Gastrocnemius medialis (tissue), 4 donors: Measurements from ENCODE around the gene STC2. TPM values are rescaled to one million over a fixed set of nuclear protein-coding genes. Genes with fewer than 3 reads are reported as not detected.
"Not testable (repeated sequence)": the region's sequence is repeated elsewhere in the genome, so short reads cannot be mapped to it uniquely, and the experiment has no call there.

Source experiments
- ATAC-seq, 2 donors: fragments of 150-250 bp; one replicate each; pipeline ENCODE4 v1.9.1; 2016
- DNase-seq, 2 donors: peaks; one replicate each; pipeline ENCODE4 v3.0.0-alpha.2; 2019
- H3K27ac ChIP-seq, 4 donors: fragments of 200-600 bp; sonication (generic); 1 replicate in 1 of 4; 2 replicates in 3 of 4; pipeline ENCODE4 v1.5.1; 2016 to 2018; ENCODE audit warnings: mild to moderate bottlenecking in 2 of 4, moderate library complexity in 1 of 4
- H3K27me3 ChIP-seq, 3 donors: fragments of 200-600 bp; sonication (generic) in 2 of 3; 1 replicate in 1 of 3; 2 replicates in 2 of 3; pipeline versions ENCODE4 v1.5.1 to v1.6.0; 2016 to 2019; ENCODE audit warnings: mild to moderate bottlenecking in 1 of 3, moderate library complexity in 1 of 3
- H3K36me3 ChIP-seq, 2 donors: fragments of 200-600 bp; sonication (generic) in 1 of 2; one replicate each; pipeline ENCODE4 v1.5.1; 2017 to 2018
- H3K4me1 ChIP-seq, 2 donors: fragments of 200-600 bp; sonication (generic) in 1 of 2; one replicate each; pipeline ENCODE4 v1.5.1; 2016 to 2017; ENCODE audit warnings: mild to moderate bottlenecking in 2 of 2
- H3K4me3 ChIP-seq, 4 donors: fragments of 200-600 bp; sonication (generic) in 3 of 4; 1 replicate in 1 of 4; 2 replicates in 3 of 4; pipeline ENCODE4 v1.5.1; 2016 to 2019; ENCODE audit warnings: mild to moderate bottlenecking in 2 of 4
- H3K9me3 ChIP-seq, 3 donors: fragments of 200-600 bp; sonication (generic) in 2 of 3; 1 replicate in 1 of 3; 2 replicates in 2 of 3; pipeline ENCODE4 v1.5.1; 2016 to 2019
- POLR2A ChIP-seq, 2 donors: fragments of 450-650 bp; IDR thresholded peaks; one replicate each; pipeline ENCODE4 v1.6.1; 2017; ENCODE audit warnings: antibody characterized with exemption in 2 of 2, mild to moderate bottlenecking in 2 of 2, moderate library complexity in 2 of 2
- in situ Hi-C, 4 donors: fragments of 200-750 bp; cut with MboI; loops; one replicate each; pipeline versions ENCODE4 v1.15.0 to v1.8.0; 2017; ENCODE audit warnings: low sequenced_read_pairs in 4 of 4
- intact Hi-C: fragments of 100-400 bp; cut with DNase I; formaldehyde crosslinking; loops from one replicate; pipeline ENCODE4 v1.15.1; 2023; ENCODE audit warnings: low total_unique reads
- total RNA-seq, 4 donors: library from RNA; depleted of rRNA; stranded (reverse); fragments of >200 nt; gene quantifications; one replicate each; pipeline versions ENCODE4 v1.1.0 to v1.2.3, GENCODE V29; 2016
- TF ChIP-seq, protein P1 (sequence below), 5 experiments: fragments of 450-650 bp in 3 of 5; fragments of 200-600 bp in 2 of 5; sonication (generic) in 2 of 5; IDR thresholded peaks in 4 of 5; conservative IDR thresholded peaks in 1 of 5; 1 replicate in 4 of 5; 2 replicates in 1 of 5; pipeline ENCODE4 v1.5.1; 2016 to 2019; ENCODE audit warnings: antibody characterized with exemption in 5 of 5, mild to moderate bottlenecking in 3 of 5, moderate library complexity in 3 of 5

STC2 gene
- total RNA-seq, 4 donors from 2014 or later, result 0.39 to 12.7 (median 4.0) TPM

DNA sequence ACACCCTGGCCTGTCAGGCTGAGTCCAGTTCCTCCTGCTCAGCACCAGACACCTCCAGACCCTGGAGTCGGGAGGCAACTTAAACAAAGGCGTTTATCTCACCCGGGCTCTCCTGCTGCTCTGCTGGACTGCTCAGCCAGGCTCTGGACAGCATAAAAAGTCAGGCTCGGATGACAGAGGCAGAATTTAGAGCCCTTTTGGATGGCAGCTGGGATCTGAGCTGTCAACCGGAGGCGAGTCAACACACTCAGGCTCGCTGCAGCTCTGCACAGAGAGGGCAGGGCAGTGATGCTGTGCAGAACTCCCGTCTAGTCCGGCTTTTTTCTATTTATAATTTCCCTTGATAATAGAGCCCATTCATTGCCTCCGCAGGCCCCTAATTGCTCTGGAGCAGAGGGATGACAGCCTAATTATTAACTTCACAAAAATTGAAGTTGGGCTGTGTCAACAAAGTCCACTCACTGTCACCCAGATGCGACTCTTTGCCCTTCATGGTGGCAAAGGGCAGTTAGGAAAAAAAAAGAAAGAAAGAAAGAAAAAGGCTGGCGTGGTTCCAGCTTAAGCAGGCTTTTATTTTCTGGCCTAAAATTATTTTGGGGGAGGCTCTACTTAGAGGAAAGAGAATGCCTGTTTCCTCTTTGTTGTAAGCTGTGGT is 37.6 kb downstream of the STC2 start:
- TF ChIP-seq, protein P1, sequence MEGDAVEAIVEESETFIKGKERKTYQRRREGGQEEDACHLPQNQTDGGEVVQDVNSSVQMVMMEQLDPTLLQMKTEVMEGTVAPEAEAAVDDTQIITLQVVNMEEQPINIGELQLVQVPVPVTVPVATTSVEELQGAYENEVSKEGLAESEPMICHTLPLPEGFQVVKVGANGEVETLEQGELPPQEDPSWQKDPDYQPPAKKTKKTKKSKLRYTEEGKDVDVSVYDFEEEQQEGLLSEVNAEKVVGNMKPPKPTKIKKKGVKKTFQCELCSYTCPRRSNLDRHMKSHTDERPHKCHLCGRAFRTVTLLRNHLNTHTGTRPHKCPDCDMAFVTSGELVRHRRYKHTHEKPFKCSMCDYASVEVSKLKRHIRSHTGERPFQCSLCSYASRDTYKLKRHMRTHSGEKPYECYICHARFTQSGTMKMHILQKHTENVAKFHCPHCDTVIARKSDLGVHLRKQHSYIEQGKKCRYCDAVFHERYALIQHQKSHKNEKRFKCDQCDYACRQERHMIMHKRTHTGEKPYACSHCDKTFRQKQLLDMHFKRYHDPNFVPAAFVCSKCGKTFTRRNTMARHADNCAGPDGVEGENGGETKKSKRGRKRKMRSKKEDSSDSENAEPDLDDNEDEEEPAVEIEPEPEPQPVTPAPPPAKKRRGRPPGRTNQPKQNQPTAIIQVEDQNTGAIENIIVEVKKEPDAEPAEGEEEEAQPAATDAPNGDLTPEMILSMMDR (IDR thresholded peaks at IDR 0.05 in 4 of 5, conservative IDR thresholded peaks at IDR 0.05 in 1 of 5), result no peak
- TF ChIP-seq POLR2A (IDR thresholded peaks at IDR 0.05), result no peak
- no peak for DNase-seq
- ATAC-seq, result no peak
- H3K4me3 ChIP-seq, result no peak overlapping the region
- intact Hi-C loops, result loop anchor here (10.0 kb wide), 2 partner anchors 694 to 1024 kb away; partner anchors contain the start of gene C5orf47
- H3K9me3 ChIP-seq, result no peaks in the 10 kb centered on the region
- H3K27me3 ChIP-seq, result peaks cover 9 to 21% (median 14%) of the 10 kb centered on the region in 3 donors
- peaks cover 3 to 6% of the 10 kb centered on the region in 2 donors for H3K4me1 ChIP-seq
- no peaks in the 10 kb centered on the region for H3K36me3 ChIP-seq
- H3K27ac ChIP-seq, result no peak overlapping the region
- in situ Hi-C loops, result loop anchor here (5.0 to 25.0 kb wide), 6 partner anchors 42 to 1022 kb away; partner anchors contain the start of gene C5orf47 (in 2 of the 4)

DNA sequence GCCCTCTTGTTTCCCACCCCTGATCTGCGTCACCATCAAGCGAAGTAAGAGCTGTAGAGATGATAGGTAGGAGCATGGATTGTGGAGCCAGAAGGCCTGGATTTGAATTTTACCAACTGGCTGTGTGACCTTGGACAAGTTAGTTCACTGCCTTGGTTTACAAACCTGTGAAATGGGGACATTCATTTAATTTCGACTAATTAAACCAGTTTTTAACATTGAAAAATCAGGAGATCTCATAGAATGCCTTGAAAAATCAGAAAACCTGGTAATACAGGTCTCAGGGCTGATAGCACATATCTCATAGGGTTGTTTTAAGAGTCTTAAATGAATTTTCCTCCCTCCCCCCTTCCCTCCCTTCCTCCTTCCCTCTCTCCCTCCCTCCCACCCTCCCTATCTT is 38.8 kb downstream of the STC2 start:
- in situ Hi-C loops (loop anchor here (25.0 kb wide), 3 partner anchors 577 to 1023 kb away; partner anchors contain the start of gene C5orf47 (in 2 of the 4)), intact Hi-C loops (loop anchor here (10.0 kb wide), 1 partner anchor 145 kb away; the partner anchor contains the start of gene BNIP1)

GRCh38 chr5:173288632-173289031 is 39.6 kb downstream of the STC2 start:
- peaks cover 3 to 4% of the 10 kb centered on the region in 2 donors for H3K4me1 ChIP-seq
- intact Hi-C loops (loop anchor here (10.0 kb wide), 1 partner anchor 144 kb away; the partner anchor contains the start of gene BNIP1), in situ Hi-C loops (loop anchor here (25.0 kb wide), 3 partner anchors 576 to 1024 kb away; partner anchors contain the start of gene C5orf47 (in 2 of the 4))
- no peak for DNase-seq
- no peak overlapping the region for H3K4me3 ChIP-seq
- H3K27ac ChIP-seq, result no peak overlapping the region
- TF ChIP-seq, protein P1 (IDR thresholded peaks at IDR 0.05 in 4 of 5, conservative IDR thresholded peaks at IDR 0.05 in 1 of 5), result no peak
- no peak for TF ChIP-seq POLR2A (IDR thresholded peaks at IDR 0.05)
- H3K27me3 ChIP-seq, result peaks cover 13 to 24% (median 21%) of the 10 kb centered on the region in 3 donors
- no peaks in the 10 kb centered on the region for H3K36me3 ChIP-seq
- no peaks in the 10 kb centered on the region for H3K9me3 ChIP-seq
- no peak for ATAC-seq

More for the DNA sequence above, 38.8 kb downstream of the STC2 start:
- H3K4me3 ChIP-seq, result no peak overlapping the region
- ATAC-seq (no peak), DNase-seq (no peak)
- peaks cover 13 to 21% (median 19%) of the 10 kb centered on the region in 3 donors for H3K27me3 ChIP-seq
- H3K9me3 ChIP-seq, result no peaks in the 10 kb centered on the region
- H3K4me1 ChIP-seq, result peaks cover 3 to 6% of the 10 kb centered on the region in 2 donors
- TF ChIP-seq, protein P1 (IDR thresholded peaks at IDR 0.05 in 4 of 5, conservative IDR thresholded peaks at IDR 0.05 in 1 of 5), result no peak
- no peak for TF ChIP-seq POLR2A (IDR thresholded peaks at IDR 0.05)
- no peaks in the 10 kb centered on the region for H3K36me3 ChIP-seq
- no peak overlapping the region for H3K27ac ChIP-seq

DNA sequence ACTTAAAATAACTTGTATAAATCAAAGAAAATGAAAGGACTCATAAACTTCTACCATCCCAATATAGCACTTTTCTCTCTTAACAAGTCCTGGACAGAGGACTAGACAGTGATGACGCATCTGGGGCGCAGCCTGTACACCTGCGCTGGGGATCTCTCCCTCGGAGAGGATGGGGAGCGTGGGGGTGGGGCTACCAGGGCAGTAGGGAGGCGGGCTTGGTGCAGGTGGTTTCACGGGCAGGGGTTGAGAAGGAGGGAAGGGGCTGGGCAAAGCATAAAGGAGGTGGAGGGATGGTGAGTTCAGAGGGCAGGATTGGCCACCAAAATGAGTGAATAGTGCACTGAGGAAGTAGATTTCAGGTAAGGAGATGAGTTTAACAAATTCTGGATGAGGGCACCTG is 41.1 kb downstream of the STC2 start:
- DNase-seq (no peak), ATAC-seq (no peak)
- TF ChIP-seq, protein P1 (IDR thresholded peaks at IDR 0.05 in 4 of 5, conservative IDR thresholded peaks at IDR 0.05 in 1 of 5), result no peak
- no peak for TF ChIP-seq POLR2A (IDR thresholded peaks at IDR 0.05)
- no peak overlapping the region for H3K27ac ChIP-seq
- in situ Hi-C loops (loop anchor here (25.0 kb wide), 3 partner anchors 575 to 1025 kb away; partner anchors contain the start of gene C5orf47 (in 2 of the 4)), intact Hi-C loops (loop anchor here (10.0 kb wide), 1 partner anchor 142 kb away; the partner anchor contains the start of gene BNIP1)
- H3K4me1 ChIP-seq, result peaks cover 4 to 6% of the 10 kb centered on the region in 2 donors
- H3K27me3 ChIP-seq, result peaks cover 16 to 26% (median 26%) of the 10 kb centered on the region in 3 donors
- no peak overlapping the region for H3K4me3 ChIP-seq
- H3K9me3 ChIP-seq, result no peaks in the 10 kb centered on the region
- H3K36me3 ChIP-seq, result no peaks in the 10 kb centered on the region

- not testable (repeated sequence) for H3K4me1 ChIP-seq, ATAC-seq, DNase-seq, H3K4me3 ChIP-seq, H3K27ac ChIP-seq, H3K36me3 ChIP-seq, H3K9me3 ChIP-seq
- intact Hi-C loops (loop anchor here (2.0 to 10.0 kb wide), 2 partner anchors 140 to 306 kb away; partner anchors contain the start of gene BNIP1), in situ Hi-C loops (loop anchor here (25.0 kb wide), 3 partner anchors 572 to 1028 kb away; partner anchors contain the start of gene C5orf47 (in 2 of the 4))
- peaks cover 16 to 26% (median 26%) of the 10 kb centered on the region in 3 donors for H3K27me3 ChIP-seq
Measured at GRCh38 chr5:173284343-173284958, 43.8 kb downstream of the STC2 start.
